H9 (cell line): ENCODE measurements around the gene FILIP1. TPM values are rescaled to one million over a fixed set of nuclear protein-coding genes. Genes with fewer than 3 reads are reported as not detected.

Experiments used
- DNase-seq: peaks from one replicate; pipeline ENCODE4 v3.0.0-alpha.2; 2017
- H2AFZ ChIP-seq: one replicate; pipeline ENCODE4 v1.6.1; 2013; ENCODE audit warnings: mild to moderate bottlenecking, low read length, control low read depth, moderate library complexity
- H2AK5ac ChIP-seq: 2 replicates; pipeline ENCODE4 v1.6.1; 2013; ENCODE audit warnings: low read length, control low read depth, mixed read lengths; ENCODE audit not compliant: insufficient read length
- H2BK120ac ChIP-seq: one replicate; pipeline ENCODE4 v1.6.1; 2013; ENCODE audit warnings: low read depth, mild to moderate bottlenecking, low read length, control low read depth, inconsistent platforms; ENCODE audit not compliant: poor library complexity, severe bottlenecking
- H2BK12ac ChIP-seq: 2 replicates; pipeline ENCODE4 v1.6.1; 2013; ENCODE audit warnings: low read length, control low read depth, mixed read lengths, low read depth; ENCODE audit not compliant: insufficient read length
- H2BK15ac ChIP-seq: 2 replicates; pipeline ENCODE4 v1.6.1; 2013; ENCODE audit warnings: low read depth, low read length, control low read depth
- H2BK20ac ChIP-seq: one replicate; pipeline ENCODE4 v1.6.1; 2013; ENCODE audit warnings: low read depth, mild to moderate bottlenecking, low read length, control low read depth, inconsistent platforms; ENCODE audit not compliant: poor library complexity, severe bottlenecking
- H2BK5ac ChIP-seq: 2 replicates; pipeline ENCODE4 v1.6.1; 2013; ENCODE audit warnings: low read length, control low read depth, mixed read lengths; ENCODE audit not compliant: insufficient read length
- H3K14ac ChIP-seq: 2 replicates; pipeline ENCODE4 v1.6.1; 2013; ENCODE audit warnings: low read length, control low read depth; ENCODE audit not compliant: insufficient read depth
- H3K18ac ChIP-seq: 2 replicates; pipeline ENCODE4 v1.6.1; 2013; ENCODE audit warnings: low read depth, mild to moderate bottlenecking, mixed read lengths, low read length, control low read depth; ENCODE audit not compliant: insufficient read length
- H3K23ac ChIP-seq: 2 replicates; pipeline ENCODE4 v1.6.1; 2013; ENCODE audit warnings: low read length, control low read depth, mixed read lengths, low read depth; ENCODE audit not compliant: insufficient read length
- H3K23me2 ChIP-seq: 2 replicates; pipeline ENCODE4 v1.6.1; 2013; ENCODE audit warnings: low read depth, mild to moderate bottlenecking, mixed read lengths, low read length, control low read depth; ENCODE audit not compliant: insufficient read length, poor library complexity, severe bottlenecking
- H3K27ac ChIP-seq: 2 replicates; pipeline ENCODE4 v1.5.1; 2013; ENCODE audit warnings: low read length, control low read depth, mixed read lengths, low read depth; ENCODE audit not compliant: insufficient read length
- H3K27me3 ChIP-seq: 2 replicates; pipeline ENCODE4 v1.6.1; 2013; ENCODE audit warnings: low read length, control low read depth, inconsistent platforms; ENCODE audit not compliant: insufficient read depth
- H3K4ac ChIP-seq: 2 replicates; pipeline ENCODE4 v1.6.1; 2013; ENCODE audit warnings: low read depth, mild to moderate bottlenecking, control low read depth, inconsistent platforms, low read length, moderate library complexity
- H3K4me1 ChIP-seq: 2 replicates; pipeline ENCODE4 v1.6.1; 2013; ENCODE audit warnings: low read length, control low read depth, inconsistent platforms; ENCODE audit not compliant: insufficient read depth
- H3K4me2 ChIP-seq: 2 replicates; pipeline ENCODE4 v1.6.1; 2013; ENCODE audit warnings: low read length, control low read depth, mixed read lengths; ENCODE audit not compliant: insufficient read length, insufficient read depth
- H3K56ac ChIP-seq: 2 replicates; pipeline ENCODE4 v1.6.1; 2013; ENCODE audit warnings: low read depth, mild to moderate bottlenecking, mixed read lengths, low read length, control low read depth; ENCODE audit not compliant: insufficient read length
- H3K79me1 ChIP-seq: 2 replicates; pipeline ENCODE4 v1.6.1; 2013; ENCODE audit warnings: low read depth, mild to moderate bottlenecking, moderate library complexity, low read length, control low read depth, inconsistent platforms; ENCODE audit not compliant: insufficient read depth, poor library complexity, severe bottlenecking
- H3K79me2 ChIP-seq: 2 replicates; pipeline ENCODE4 v1.6.1; 2013; ENCODE audit warnings: low read length, control low read depth, inconsistent platforms; ENCODE audit not compliant: insufficient read depth
- H3K9ac ChIP-seq: 2 replicates; pipeline ENCODE4 v1.6.1; 2013; ENCODE audit warnings: low read length, control low read depth, mixed read lengths; ENCODE audit not compliant: insufficient read length; ENCODE audit errors: extremely low read depth
- H3K9me3 ChIP-seq: one replicate; pipeline ENCODE4 v1.6.1; 2013; ENCODE audit warnings: low read depth, low read length, inconsistent platforms; ENCODE audit not compliant: control insufficient read depth
- H3T11ph ChIP-seq: one replicate; pipeline ENCODE4 v1.6.1; 2013; ENCODE audit warnings: mild to moderate bottlenecking, low read length, control low read depth, inconsistent platforms
- H4K20me1 ChIP-seq: one replicate; pipeline ENCODE4 v1.6.1; 2013; ENCODE audit not compliant: control insufficient read depth, insufficient read length, insufficient read depth
- H4K5ac ChIP-seq: 2 replicates; pipeline ENCODE4 v1.6.1; 2013; ENCODE audit warnings: low read depth, mild to moderate bottlenecking, mixed read lengths, low read length, control low read depth; ENCODE audit not compliant: insufficient read length
- H4K8ac ChIP-seq: replicated peaks from 2 replicates; pipeline ENCODE4 v1.6.1; 2013; ENCODE audit warnings: low read length, control low read depth, mixed read lengths, low read depth; ENCODE audit not compliant: insufficient read length
- H4K91ac ChIP-seq: 2 replicates; pipeline ENCODE4 v1.6.1; 2013; ENCODE audit warnings: low read depth, mild to moderate bottlenecking, moderate library complexity, mixed read lengths, low read length, control low read depth; ENCODE audit not compliant: insufficient read length
- H3K27ac Mint-ChIP-seq, 3 experiments: 2 replicates in 2 of 3; 3 replicates in 1 of 3; pipeline ENCODE4 v1.8.0; 2020 to 2021; ENCODE audit warnings: mixed read lengths in 3 of 3, mild to moderate bottlenecking in 1 of 3, moderate library complexity in 1 of 3
- H3K27me3 Mint-ChIP-seq: 2 replicates; pipeline ENCODE4 v1.8.0; 2021; ENCODE audit warnings: low read depth, mild to moderate bottlenecking, moderate library complexity, mixed read lengths
- H3K36me3 Mint-ChIP-seq, 3 experiments: 2 replicates in 2 of 3; 3 replicates in 1 of 3; pipeline ENCODE4 v1.8.0; 2020 to 2021; ENCODE audit warnings: low read depth in 3 of 3, mixed read lengths in 3 of 3; ENCODE audit not compliant: insufficient read depth in 1 of 3
- H3K4me1 Mint-ChIP-seq, 2 experiments: 2 replicates each; pipeline ENCODE4 v1.8.0; 2020; ENCODE audit warnings: mixed read lengths in 2 of 2
- H3K4me3 Mint-ChIP-seq, 2 experiments: 2 replicates in 1 of 2; 3 replicates in 1 of 2; pipeline ENCODE4 v1.8.0; 2020 to 2021; ENCODE audit warnings: mild to moderate bottlenecking in 2 of 2, mixed read lengths in 2 of 2, moderate library complexity in 1 of 2
- H3K9me3 Mint-ChIP-seq, 2 experiments: 2 replicates in 1 of 2; 3 replicates in 1 of 2; pipeline ENCODE4 v1.8.0; 2020; ENCODE audit warnings: mild to moderate bottlenecking in 2 of 2, mixed read lengths in 2 of 2, moderate library complexity in 1 of 2
- WGBS: extraction: QIAGEN DNeasy Blood & Tissue Kit; methylation state at CpG from one replicate; pipeline ENCODE4 v1.1.7; 2013; ENCODE audit warnings: missing lambda C conversion rate, low lambda C conversion rate, mixed read lengths; ENCODE audit not compliant: insufficient read length; ENCODE audit errors: extremely low coverage; 5-methylcytosine and 5-hydroxymethylcytosine counted together
- total RNA-seq: library from RNA; stranded (reverse); gene quantifications from 2 replicates; pipeline ENCODE4 v1.2.1, GENCODE V29; 2021
- TF ChIP-seq, protein P1 (sequence below): fragments of 200-600 bp; sonication (generic); conservative IDR thresholded peaks from 3 replicates; pipeline ENCODE4 v1.8.0; 2021; ENCODE audit warnings: antibody characterized with exemption, mild to moderate bottlenecking

Gene FILIP1
- total RNA-seq, 1 experiment from 2014 or later = 10.5 TPM

GRCh38 chr6:75512591-75512990 is 19.0 kb upstream of the FILIP1 start:
- Histone ChIP-seq H2BK12ac (no peak overlapping the region), H3K23me2 (no peaks in the 10 kb centered on the region), H2BK20ac (no peak overlapping the region), H3K56ac (no peak overlapping the region), H2BK120ac (no peak overlapping the region), H2BK15ac (no peak overlapping the region), H2AK5ac (no peak overlapping the region), H3K4ac (no peak overlapping the region), H3K14ac (no peak overlapping the region), H4K8ac (no peak overlapping the region), H4K91ac (no peak overlapping the region), H3K9ac (no peak overlapping the region), H4K20me1 (no peaks in the 10 kb centered on the region), H3K4me2 (no peak overlapping the region), H3T11ph (no peak overlapping the region), H3K27me3 (no peaks in the 10 kb centered on the region), H3K23ac (no peak overlapping the region), H3K9me3 (no peaks in the 10 kb centered on the region), H2AFZ (no peak overlapping the region), H3K79me1 (no peaks in the 10 kb centered on the region), H3K79me2 (no peaks in the 10 kb centered on the region), H3K18ac (no peak overlapping the region), H2BK5ac (no peak overlapping the region), H3K4me1 (no peaks in the 10 kb centered on the region), H3K27ac (no peak overlapping the region), H4K5ac (no peak overlapping the region)
- DNase-seq = no peak
- TF ChIP-seq, protein P1, sequence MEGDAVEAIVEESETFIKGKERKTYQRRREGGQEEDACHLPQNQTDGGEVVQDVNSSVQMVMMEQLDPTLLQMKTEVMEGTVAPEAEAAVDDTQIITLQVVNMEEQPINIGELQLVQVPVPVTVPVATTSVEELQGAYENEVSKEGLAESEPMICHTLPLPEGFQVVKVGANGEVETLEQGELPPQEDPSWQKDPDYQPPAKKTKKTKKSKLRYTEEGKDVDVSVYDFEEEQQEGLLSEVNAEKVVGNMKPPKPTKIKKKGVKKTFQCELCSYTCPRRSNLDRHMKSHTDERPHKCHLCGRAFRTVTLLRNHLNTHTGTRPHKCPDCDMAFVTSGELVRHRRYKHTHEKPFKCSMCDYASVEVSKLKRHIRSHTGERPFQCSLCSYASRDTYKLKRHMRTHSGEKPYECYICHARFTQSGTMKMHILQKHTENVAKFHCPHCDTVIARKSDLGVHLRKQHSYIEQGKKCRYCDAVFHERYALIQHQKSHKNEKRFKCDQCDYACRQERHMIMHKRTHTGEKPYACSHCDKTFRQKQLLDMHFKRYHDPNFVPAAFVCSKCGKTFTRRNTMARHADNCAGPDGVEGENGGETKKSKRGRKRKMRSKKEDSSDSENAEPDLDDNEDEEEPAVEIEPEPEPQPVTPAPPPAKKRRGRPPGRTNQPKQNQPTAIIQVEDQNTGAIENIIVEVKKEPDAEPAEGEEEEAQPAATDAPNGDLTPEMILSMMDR = no peak
- Mint-ChIP-seq H3K4me3 (no peak overlapping the region), H3K36me3 (no peaks in the 10 kb centered on the region), H3K27ac (no peak overlapping the region), H3K27me3 (no peaks in the 10 kb centered on the region), H3K4me1 (peaks cover 0 to 2% of the 10 kb centered on the region in 2 experiments; a peak in 1 of 4 replicates), H3K9me3 (no peaks in the 10 kb centered on the region)
- WGBS = no CpG with 5 or more reads among the region's 2 CpGs
